Epidermal melanocyte (primary cell): ENCODE data around the gene RAB31.

ENCODE experiments used
- DNase-seq: peaks from one replicate; pipeline ENCODE4 v3.0.0; 2011; ENCODE audit warnings: low spot score; ENCODE audit not compliant: insufficient read length

Gene RAB31

GRCh38 chr18:9817286-9817685, 109.2 kb downstream of the RAB31 start:
- no peak for DNase-seq

GRCh38 chr18:9817725-9818422, 109.8 kb downstream of the RAB31 start:
- DNase-seq = no peak

GRCh38 chr18:9818423-9818734, 110.3 kb downstream of the RAB31 start:
- DNase-seq = no peak

- DNase-seq = no peak
These were observed 112.0 kb downstream of the RAB31 start for GRCh38 chr18:9820127-9820526.

- DNase-seq = no peak
These were observed 112.6 kb downstream of the RAB31 start for GRCh38 chr18:9820719-9821118.

- no peak for DNase-seq
These were observed 114.6 kb downstream of the RAB31 start for GRCh38 chr18:9822587-9823185.

- DNase-seq = no peak
These were observed 115.8 kb downstream of the RAB31 start for GRCh38 chr18:9823805-9824473.

- DNase-seq = no peak
These were observed 116.4 kb downstream of the RAB31 start for GRCh38 chr18:9824474-9824832.

GRCh38 chr18:9824952-9825371, 116.9 kb downstream of the RAB31 start:
- no peak for DNase-seq

GRCh38 chr18:9825571-9826073, 117.5 kb downstream of the RAB31 start:
- DNase-seq = peak; percentile 47

- DNase-seq = no peak
These were observed 118.6 kb downstream of the RAB31 start for GRCh38 chr18:9826685-9827084.

GRCh38 chr18:9827211-9827792, 119.2 kb downstream of the RAB31 start:
- DNase-seq = no peak

GRCh38 chr18:9827793-9828505, 119.8 kb downstream of the RAB31 start:
- no peak for DNase-seq

GRCh38 chr18:9828506-9829396, 120.7 kb downstream of the RAB31 start:
- DNase-seq = no peak

- no peak for DNase-seq
These were observed 121.3 kb downstream of the RAB31 start for GRCh38 chr18:9829397-9829712.

- DNase-seq = no peak
These were observed 123.1 kb downstream of the RAB31 start for GRCh38 chr18:9831036-9831722.

- no peak for DNase-seq
These were observed 123.7 kb downstream of the RAB31 start for GRCh38 chr18:9831723-9832199.

- DNase-seq = no peak
These were observed 124.8 kb downstream of the RAB31 start for GRCh38 chr18:9832871-9833270.

GRCh38 chr18:9834551-9834950, 126.5 kb downstream of the RAB31 start:
- DNase-seq = no peak

GRCh38 chr18:9835113-9835755, 127.1 kb downstream of the RAB31 start:
- DNase-seq = no peak
